HG03139 (cell line): ENCODE results near the gene FAM3B.
"Not testable (repeated sequence)": the region's sequence is repeated elsewhere in the genome, so short reads cannot be mapped to it uniquely, and the experiment has no call there.

Experiments
- ATAC-seq: cut with Tn5 transposase; IDR thresholded peaks from one replicate; pipeline ENCODE4 v1.9.1; 2021; ENCODE audit not compliant: unreplicated experiment

Gene FAM3B

GRCh38 chr21:41316200-41317062, at the start of gene FAM3B:
FAM3B (plus strand) TSS chr21:41316801; CDS start chr21:41316880, 79 bp downstream.
- no peak for ATAC-seq

- no peak for ATAC-seq
These were observed 49.3 kb upstream of the FAM3B start for GRCh38 chr21:41267346-41267745.

- ATAC-seq = no peak
These were observed 47.1 kb upstream of the FAM3B start for GRCh38 chr21:41269535-41269934.

- ATAC-seq = no peak
These were observed 39.4 kb upstream of the FAM3B start for GRCh38 chr21:41277196-41277595.

GRCh38 chr21:41277846-41278245, 38.8 kb upstream of the FAM3B start:
- no peak for ATAC-seq

GRCh38 chr21:41280115-41280919, 36.3 kb upstream of the FAM3B start:
- ATAC-seq = no peak

- no peak for ATAC-seq
These were observed 34.2 kb upstream of the FAM3B start for GRCh38 chr21:41282412-41282811.

- no peak for ATAC-seq
These were observed 33.3 kb upstream of the FAM3B start for GRCh38 chr21:41283211-41283818.

- no peak for ATAC-seq
These were observed 27.2 kb upstream of the FAM3B start for GRCh38 chr21:41289431-41289830.

- no peak for ATAC-seq
These were observed 26.3 kb upstream of the FAM3B start for GRCh38 chr21:41290106-41290799.

- ATAC-seq = no peak
These were observed 21.9 kb upstream of the FAM3B start for GRCh38 chr21:41294548-41295231.

GRCh38 chr21:41295721-41296254, 20.8 kb upstream of the FAM3B start:
- ATAC-seq = no peak

- no peak for ATAC-seq
These were observed 13.6 kb upstream of the FAM3B start for GRCh38 chr21:41302976-41303375.

GRCh38 chr21:41304068-41304720, 12.4 kb upstream of the FAM3B start:
- no peak for ATAC-seq

- no peak for ATAC-seq
These were observed 9.4 kb upstream of the FAM3B start for GRCh38 chr21:41307219-41307618.

GRCh38 chr21:41313285-41314164, 3.1 kb upstream of the FAM3B start:
- ATAC-seq = not testable (repeated sequence)

- ATAC-seq = no peak
These were observed 875 bp upstream of the FAM3B start for GRCh38 chr21:41315726-41316125.

GRCh38 chr21:41317063-41317392, 427 bp downstream of the FAM3B start:
- no peak for ATAC-seq

- no peak for ATAC-seq
These were observed 857 bp downstream of the FAM3B start for GRCh38 chr21:41317458-41317857.
